Type B pancreatic cell (in vitro differentiated cells): ENCODE data around the gene CHN1. TPM values are rescaled to one million over a fixed set of nuclear protein-coding genes. Genes with fewer than 3 reads are reported as not detected.

Experiments used
- DNase-seq: peaks from one replicate; pipeline ENCODE4 v3.0.0; 2021; ENCODE audit warnings: mixed read lengths; ENCODE audit not compliant: unreplicated experiment; ENCODE audit errors: extremely low spot score
- H3K27ac Mint-ChIP-seq: 2 replicates; pipeline ENCODE4 v1.8.0; 2021; ENCODE audit warnings: mild to moderate bottlenecking, mixed read lengths
- H3K27me3 Mint-ChIP-seq: 2 replicates; pipeline ENCODE4 v1.8.0; 2021; ENCODE audit warnings: mixed read lengths
- H3K36me3 Mint-ChIP-seq: 2 replicates; pipeline ENCODE4 v1.8.0; 2021; ENCODE audit warnings: mixed read lengths
- H3K4me1 Mint-ChIP-seq: one replicate; pipeline ENCODE4 v1.8.0; 2021; ENCODE audit warnings: mixed read lengths; ENCODE audit not compliant: unreplicated experiment
- H3K4me3 Mint-ChIP-seq: 2 replicates; pipeline ENCODE4 v1.8.0; 2021; ENCODE audit warnings: mild to moderate bottlenecking, mixed read lengths
- H3K9me3 Mint-ChIP-seq: 2 replicates; pipeline ENCODE4 v1.8.0; 2021; ENCODE audit warnings: mixed read lengths
- CTCF ChIP-seq: fragments of 200-600 bp; sonication (generic); conservative IDR thresholded peaks from 2 replicates; pipeline ENCODE4 v1.5.0; 2021; ENCODE audit warnings: antibody characterized with exemption, mild to moderate bottlenecking
- total RNA-seq: library from RNA; stranded (reverse); gene quantifications from 2 replicates; pipeline ENCODE4 v1.2.1, GENCODE V29; 2021; ENCODE audit warnings: low replicate concordance

CHN1 gene
- total RNA-seq, 1 donor from 2014 or later: 24.0 TPM

GRCh38 chr2:174870787-174871186 is 134.4 kb downstream of the CHN1 start:
- H3K4me1 Mint-ChIP-seq: peaks cover 14% of the 10 kb centered on the region
- no peak for DNase-seq
- no peak overlapping the region for H3K4me3 Mint-ChIP-seq
- peaks cover 5% of the 10 kb centered on the region for H3K9me3 Mint-ChIP-seq
- no peak overlapping the region for H3K27ac Mint-ChIP-seq
- no peaks in the 10 kb centered on the region for H3K27me3 Mint-ChIP-seq
- peaks cover 16% of the 10 kb centered on the region for H3K36me3 Mint-ChIP-seq
- TF ChIP-seq CTCF: no peak

- Mint-ChIP-seq H3K4me1 (peaks cover 14% of the 10 kb centered on the region), H3K9me3 (peaks cover 5% of the 10 kb centered on the region), H3K36me3 (peaks cover 16% of the 10 kb centered on the region), H3K27me3 (no peaks in the 10 kb centered on the region), H3K27ac (no peak overlapping the region), H3K4me3 (no peak overlapping the region)
- no peak for DNase-seq
- no peak for TF ChIP-seq CTCF
Measured at GRCh38 chr2:174868878-174869277, 136.3 kb downstream of the CHN1 start.

- Mint-ChIP-seq H3K4me1 (peaks cover 9% of the 10 kb centered on the region), H3K36me3 (peaks cover 8% of the 10 kb centered on the region), H3K27ac (no peak overlapping the region), H3K27me3 (no peaks in the 10 kb centered on the region), H3K4me3 (no peak overlapping the region), H3K9me3 (peaks cover 5% of the 10 kb centered on the region)
- no peak for TF ChIP-seq CTCF
- DNase-seq: no peak
Measured at GRCh38 chr2:174866421-174866820, 138.8 kb downstream of the CHN1 start.

GRCh38 chr2:174863183-174863582 is 142.0 kb downstream of the CHN1 start:
- no peak for TF ChIP-seq CTCF
- Mint-ChIP-seq H3K4me1 (no peaks in the 10 kb centered on the region), H3K27me3 (no peaks in the 10 kb centered on the region), H3K36me3 (no peaks in the 10 kb centered on the region), H3K9me3 (no peaks in the 10 kb centered on the region), H3K27ac (no peak overlapping the region), H3K4me3 (no peak overlapping the region)
- no peak for DNase-seq

GRCh38 chr2:174859563-174860169 is 145.5 kb downstream of the CHN1 start:
- DNase-seq: no peak
- Mint-ChIP-seq H3K27ac (no peak overlapping the region), H3K27me3 (no peaks in the 10 kb centered on the region), H3K4me3 (no peak overlapping the region), H3K4me1 (no peaks in the 10 kb centered on the region), H3K36me3 (no peaks in the 10 kb centered on the region), H3K9me3 (no peaks in the 10 kb centered on the region)
- no peak for TF ChIP-seq CTCF

GRCh38 chr2:174858745-174859144 is 146.4 kb downstream of the CHN1 start:
- H3K4me3 Mint-ChIP-seq: no peak overlapping the region
- no peak for TF ChIP-seq CTCF
- H3K27ac Mint-ChIP-seq: no peak overlapping the region
- no peak for DNase-seq
- no peaks in the 10 kb centered on the region for H3K9me3 Mint-ChIP-seq
- no peaks in the 10 kb centered on the region for H3K27me3 Mint-ChIP-seq
- no peaks in the 10 kb centered on the region for H3K4me1 Mint-ChIP-seq
- H3K36me3 Mint-ChIP-seq: no peaks in the 10 kb centered on the region
